Stomach smooth muscle (tissue), 2 donors: Measurements from ENCODE around the gene MAP1LC3A.

Experiments used
- H3K27ac ChIP-seq: one replicate; pipeline ENCODE4 v1.7.0; 2013; ENCODE audit warnings: mild to moderate bottlenecking, low read length, inconsistent platforms
- H3K27me3 ChIP-seq, 2 donors: one replicate each; pipeline ENCODE4 v1.7.0; 2013; ENCODE audit warnings: low read length in 2 of 2; ENCODE audit not compliant: insufficient read depth in 2 of 2, control insufficient read depth in 1 of 2
- H3K36me3 ChIP-seq, 2 donors: one replicate each; pipeline ENCODE4 v1.7.0; 2013; ENCODE audit warnings: low read length in 2 of 2; ENCODE audit not compliant: control insufficient read depth in 2 of 2, insufficient read depth in 2 of 2
- H3K4me1 ChIP-seq: one replicate; pipeline ENCODE4 v1.7.0; 2013; ENCODE audit warnings: low read length; ENCODE audit not compliant: control insufficient read depth, insufficient read depth
- H3K4me3 ChIP-seq, 2 donors: one replicate each; pipeline ENCODE4 v1.7.0; 2013; ENCODE audit warnings: low read length in 2 of 2
- H3K9ac ChIP-seq, 2 donors: one replicate each; pipeline ENCODE4 v1.7.0; 2013; ENCODE audit warnings: low read length in 2 of 2, mild to moderate bottlenecking in 1 of 2
- H3K9me3 ChIP-seq, 2 donors: one replicate each; pipeline ENCODE4 v1.7.0; 2013; ENCODE audit warnings: low read length in 2 of 2; ENCODE audit not compliant: control insufficient read depth in 2 of 2
- donor health status: healthy.
- donor health status: Pancreatic carcinoma.

The MAP1LC3A gene

DNA sequence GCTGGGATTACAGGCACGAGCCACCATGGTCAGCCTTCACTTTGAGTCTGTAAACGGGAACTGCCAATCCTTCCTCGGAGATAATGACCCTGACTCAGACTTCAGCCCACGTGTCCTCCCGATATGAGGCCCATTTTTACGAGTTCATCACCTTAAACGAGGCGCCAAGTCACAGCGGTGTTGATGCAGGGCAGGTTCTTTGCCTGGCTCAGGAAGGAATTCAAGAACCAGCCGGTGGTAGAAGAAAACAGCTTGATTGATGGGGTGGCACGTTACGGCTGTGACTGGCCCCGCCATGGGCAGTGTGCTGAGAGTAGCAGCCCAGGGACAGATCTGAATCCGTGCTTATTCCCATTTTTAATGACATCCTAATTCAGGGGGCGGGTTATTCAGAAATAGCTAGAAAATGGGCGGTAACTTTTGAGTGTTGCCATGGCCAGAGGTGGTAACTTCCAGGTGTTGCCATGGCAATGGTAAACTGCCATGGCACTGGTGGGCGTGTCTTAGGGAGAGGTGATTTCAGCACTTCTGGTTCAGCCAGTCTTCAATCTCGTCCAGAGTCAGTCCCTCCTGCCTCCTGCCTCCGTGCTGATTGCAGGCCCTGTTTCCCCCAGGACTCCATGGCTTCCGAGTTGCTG, 9.1 kb upstream of the MAP1LC3A start:
- no peaks in the 10 kb centered on the region for H3K9me3 ChIP-seq
- no peak overlapping the region for H3K27ac ChIP-seq
- peaks cover 8% of the 10 kb centered on the region for H3K4me1 ChIP-seq
- H3K4me3 ChIP-seq, result no peak overlapping the region
- H3K27me3 ChIP-seq, result no peaks in the 10 kb centered on the region
- no peak overlapping the region for H3K9ac ChIP-seq
- H3K36me3 ChIP-seq, result no peaks in the 10 kb centered on the region

DNA sequence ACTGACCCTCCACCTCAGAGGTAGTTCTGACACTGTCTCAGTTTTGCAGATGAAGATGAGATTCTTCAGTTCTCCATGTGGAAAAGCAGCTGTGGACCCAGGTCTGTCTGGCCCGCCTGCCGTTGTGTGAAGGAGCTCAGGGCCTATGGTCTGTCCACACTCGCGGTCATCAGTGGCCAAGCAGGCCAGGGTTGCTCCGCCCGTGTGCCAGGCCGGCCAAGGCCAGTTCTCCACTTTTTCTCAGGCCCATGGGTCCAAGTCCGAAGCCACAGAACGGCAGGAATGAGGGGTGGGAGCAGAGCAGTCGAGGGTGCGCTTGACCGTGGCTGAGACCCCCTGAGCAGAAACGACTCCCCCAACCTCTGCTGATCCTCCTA, 8.6 kb upstream of the MAP1LC3A start:
- no peaks in the 10 kb centered on the region for H3K27me3 ChIP-seq
- no peak overlapping the region for H3K4me3 ChIP-seq
- no peak overlapping the region for H3K9ac ChIP-seq
- no peak overlapping the region for H3K27ac ChIP-seq
- H3K36me3 ChIP-seq, result no peaks in the 10 kb centered on the region
- peaks cover 6% of the 10 kb centered on the region for H3K4me1 ChIP-seq
- no peaks in the 10 kb centered on the region for H3K9me3 ChIP-seq

DNA sequence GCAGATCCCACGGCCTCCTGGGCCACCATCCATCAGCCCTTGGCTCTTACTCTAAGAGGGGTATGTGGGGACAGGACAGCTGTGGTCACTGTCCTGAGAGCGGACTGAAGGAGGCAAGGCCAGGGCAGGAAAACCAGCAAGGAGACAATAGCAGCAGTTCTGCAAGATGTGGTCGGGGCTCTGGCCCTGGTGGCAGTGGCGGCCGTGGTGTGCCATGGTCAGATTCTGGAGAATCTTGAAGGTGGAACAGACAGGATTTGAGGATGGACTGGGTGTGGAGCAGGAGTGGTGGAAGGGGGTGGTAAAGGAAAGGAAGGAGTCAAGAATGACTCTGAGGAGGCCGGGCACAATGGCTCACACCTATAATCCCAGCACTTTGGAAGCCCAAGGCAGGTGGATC, 5.9 kb upstream of the MAP1LC3A start:
- no peak overlapping the region for H3K27ac ChIP-seq
- H3K36me3 ChIP-seq, result no peaks in the 10 kb centered on the region
- H3K9ac ChIP-seq, result no peak overlapping the region
- no peak overlapping the region for H3K4me3 ChIP-seq
- no peaks in the 10 kb centered on the region for H3K27me3 ChIP-seq
- peaks cover 6% of the 10 kb centered on the region for H3K4me1 ChIP-seq
- H3K9me3 ChIP-seq, result no peaks in the 10 kb centered on the region

DNA sequence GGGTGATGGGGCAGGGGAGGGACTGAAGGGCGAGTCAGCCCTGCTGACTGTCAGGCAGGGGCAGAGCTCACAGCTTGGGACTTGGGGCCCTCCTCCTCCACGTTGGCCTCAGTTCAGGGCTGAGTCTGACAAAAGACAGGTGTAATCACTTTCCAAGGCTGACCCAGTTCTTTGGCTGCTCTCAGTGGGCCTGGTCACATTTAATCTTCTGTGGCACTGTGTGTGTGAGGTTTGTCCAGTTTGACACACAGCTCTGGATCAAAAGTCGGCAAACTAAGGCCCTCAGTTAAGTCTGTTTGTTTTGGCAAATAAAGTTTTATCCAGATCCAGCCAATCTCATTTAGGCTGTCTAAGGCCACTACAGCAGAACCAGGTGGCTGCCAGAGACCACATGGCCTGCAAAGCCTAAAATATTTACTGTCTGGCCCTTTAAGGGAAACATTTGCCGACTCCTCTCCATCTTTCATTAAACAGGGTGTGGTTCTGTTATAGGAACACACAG, 5.1 kb upstream of the MAP1LC3A start:
- Histone ChIP-seq H3K27me3 (no peaks in the 10 kb centered on the region), H3K9me3 (no peaks in the 10 kb centered on the region), H3K4me3 (no peak overlapping the region), H3K9ac (no peak overlapping the region), H3K36me3 (no peaks in the 10 kb centered on the region), H3K4me1 (peaks cover 12% of the 10 kb centered on the region), H3K27ac (peak overlapping the region; percentile 41)

DNA sequence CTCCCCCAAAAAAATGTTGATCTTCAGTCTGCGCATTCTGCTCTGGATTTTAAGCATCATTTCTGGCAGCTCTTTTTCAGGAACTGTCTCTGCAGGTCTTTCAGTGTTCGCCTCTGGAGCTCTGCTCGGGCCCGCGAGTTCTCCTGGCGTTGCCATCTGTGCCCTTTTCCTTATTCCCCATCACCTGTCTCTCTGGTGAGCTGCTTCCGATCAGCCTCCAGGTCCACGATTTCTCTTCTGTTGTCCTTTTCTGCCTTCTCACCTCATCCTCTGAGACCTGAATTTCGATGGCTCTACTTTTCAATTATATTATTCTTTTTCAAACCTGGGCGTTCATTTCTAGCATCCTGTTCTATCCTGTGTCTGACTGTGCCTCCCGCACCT, 590 bp upstream of the MAP1LC3A start:
- H3K9ac ChIP-seq, result peak overlapping the region; percentile 96
- H3K4me3 ChIP-seq, result peak overlapping the region; percentile 88 to 89
- H3K27me3 ChIP-seq, result no peaks in the 10 kb centered on the region
- H3K27ac ChIP-seq, result peak overlapping the region; percentile 94
- H3K9me3 ChIP-seq, result no peaks in the 10 kb centered on the region
- no peaks in the 10 kb centered on the region for H3K36me3 ChIP-seq
- H3K4me1 ChIP-seq, result peaks cover 19% of the 10 kb centered on the region

DNA sequence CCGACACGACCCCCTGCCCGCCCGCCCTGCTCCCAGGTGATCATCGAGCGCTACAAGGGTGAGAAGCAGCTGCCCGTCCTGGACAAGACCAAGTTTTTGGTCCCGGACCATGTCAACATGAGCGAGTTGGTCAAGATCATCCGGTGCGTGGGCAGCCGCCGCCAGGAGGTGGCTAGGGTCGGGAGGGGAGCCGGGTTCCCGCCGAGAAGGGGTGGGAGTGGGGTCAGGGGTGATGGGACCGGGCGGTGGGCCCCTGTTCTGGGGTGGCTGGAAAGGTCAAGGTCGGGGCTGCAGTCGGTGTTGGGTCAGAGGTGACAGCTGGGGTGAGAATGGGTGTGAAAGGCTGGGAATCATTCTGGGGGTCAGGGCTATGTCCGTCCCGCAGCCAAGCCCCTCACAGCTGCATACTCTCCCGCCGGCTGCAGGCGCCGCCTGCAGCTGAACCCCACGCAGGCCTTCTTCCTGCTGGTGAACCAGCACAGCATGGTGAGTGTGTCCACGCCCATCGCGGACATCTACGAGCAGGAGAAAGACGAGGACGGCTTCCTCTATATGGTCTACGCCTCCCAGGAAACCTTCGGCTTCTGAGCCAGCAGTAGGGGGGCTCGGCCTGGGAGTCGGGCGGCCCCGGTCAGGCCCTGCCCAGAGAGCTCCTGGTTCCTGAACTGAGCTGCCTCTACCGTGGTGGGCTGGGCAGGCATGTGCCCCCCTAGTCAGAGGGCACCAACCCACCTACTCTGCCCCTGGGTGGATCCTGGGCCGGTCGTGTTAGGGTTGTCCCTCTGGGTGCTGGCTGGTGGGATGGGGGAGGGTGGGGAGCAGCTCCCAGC, 1.0 kb downstream of the MAP1LC3A start:
- no peaks in the 10 kb centered on the region for H3K27me3 ChIP-seq
- peak overlapping the region in 1 of 2 donors; percentile 28 for H3K9ac ChIP-seq
- H3K4me1 ChIP-seq, result peaks cover 13% of the 10 kb centered on the region
- no peaks in the 10 kb centered on the region for H3K36me3 ChIP-seq
- H3K27ac ChIP-seq, result peak overlapping the region; percentile 94
- peak overlapping the region; percentile 36 to 89 for H3K4me3 ChIP-seq
- no peaks in the 10 kb centered on the region for H3K9me3 ChIP-seq

DNA sequence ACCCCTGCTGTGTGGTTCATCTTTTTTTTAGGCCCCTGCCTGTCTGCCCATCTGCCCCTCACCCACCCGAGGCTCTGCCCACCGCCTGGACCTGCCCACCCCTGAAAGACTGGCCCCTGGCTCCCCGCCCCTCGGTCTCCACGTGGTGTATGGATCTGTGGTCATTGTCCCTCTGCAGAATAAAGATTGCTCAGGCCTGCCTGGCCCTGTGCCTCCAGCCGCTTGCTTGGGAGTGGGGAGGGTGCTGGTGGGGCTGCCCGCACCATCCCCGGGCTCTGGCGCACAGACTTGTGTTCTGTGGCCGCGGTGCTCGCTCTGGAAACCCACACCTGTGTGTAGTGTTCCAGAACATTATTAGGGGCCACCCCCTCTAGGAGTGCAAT, 1.6 kb downstream of the MAP1LC3A start:
- H3K9ac ChIP-seq, result no peak overlapping the region

DNA sequence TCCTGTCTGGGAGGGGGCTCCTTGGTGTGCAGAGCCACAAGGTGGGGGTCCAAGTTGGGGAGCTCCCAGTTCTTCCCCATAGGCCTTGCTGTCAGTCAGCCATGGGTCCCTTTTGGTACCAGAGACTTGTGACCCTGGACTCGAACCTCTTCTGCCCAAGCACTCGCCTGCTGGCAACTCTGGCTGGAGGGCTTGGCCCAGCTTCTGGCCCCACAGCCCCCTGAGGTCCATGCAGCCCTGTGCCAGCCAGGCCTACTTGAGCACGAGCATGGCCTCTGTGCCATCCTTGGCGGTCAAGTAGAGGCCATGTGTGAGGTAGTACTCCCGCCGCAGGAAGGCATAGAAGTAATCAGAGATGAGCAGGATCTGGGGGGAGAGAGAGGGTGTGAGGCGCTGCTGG, 2.1 kb downstream of the MAP1LC3A start:
- Histone ChIP-seq H3K27ac (no peak overlapping the region), H3K4me3 (no peak overlapping the region)

More for the DNA sequence above, 1.6 kb downstream of the MAP1LC3A start:
- Histone ChIP-seq H3K9me3 (no peaks in the 10 kb centered on the region), H3K4me1 (peaks cover 13% of the 10 kb centered on the region), H3K27ac (peak overlapping the region; percentile 94), H3K27me3 (no peaks in the 10 kb centered on the region), H3K36me3 (no peaks in the 10 kb centered on the region), H3K4me3 (no peak overlapping the region)

GRCh38 chr20:34561661-34562060, 3.1 kb downstream of the MAP1LC3A start:
- no peak overlapping the region for H3K4me3 ChIP-seq
- no peaks in the 10 kb centered on the region for H3K9me3 ChIP-seq
- peaks cover 0 to 2% of the 10 kb centered on the region in 2 donors for H3K36me3 ChIP-seq
- H3K4me1 ChIP-seq, result peaks cover 13% of the 10 kb centered on the region
- no peaks in the 10 kb centered on the region for H3K27me3 ChIP-seq
- no peak overlapping the region for H3K9ac ChIP-seq
- no peak overlapping the region for H3K27ac ChIP-seq

More for the DNA sequence above, 2.1 kb downstream of the MAP1LC3A start:
- Histone ChIP-seq H3K27me3 (no peaks in the 10 kb centered on the region), H3K9ac (no peak overlapping the region), H3K36me3 (no peaks in the 10 kb centered on the region), H3K4me1 (peaks cover 13% of the 10 kb centered on the region), H3K9me3 (no peaks in the 10 kb centered on the region)

DNA sequence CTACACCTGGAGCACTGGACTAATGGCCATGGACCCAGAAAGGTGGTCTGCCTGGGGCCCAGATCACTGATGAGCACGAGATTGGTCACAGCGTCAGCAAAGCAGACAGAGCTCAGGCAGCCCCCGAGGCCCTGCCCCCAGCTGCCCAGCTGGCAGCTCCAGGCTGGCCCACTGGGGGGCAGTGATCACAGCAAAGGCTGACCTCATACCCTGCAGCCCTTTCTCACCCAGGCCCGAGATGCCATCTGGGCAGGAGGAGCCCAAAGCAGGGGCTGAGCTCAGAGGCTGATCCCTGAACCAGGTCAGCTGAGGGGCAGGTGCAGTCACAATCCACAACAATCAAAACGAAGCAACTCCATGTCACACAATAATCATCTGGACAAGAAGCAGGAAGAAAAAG, 4.1 kb downstream of the MAP1LC3A start:
- H3K9ac ChIP-seq, result no peak overlapping the region
- H3K36me3 ChIP-seq, result peaks cover 0 to 3% of the 10 kb centered on the region in 2 donors
- H3K27me3 ChIP-seq, result no peaks in the 10 kb centered on the region
- no peak overlapping the region for H3K27ac ChIP-seq
- no peak overlapping the region for H3K4me3 ChIP-seq
- H3K4me1 ChIP-seq, result peaks cover 12% of the 10 kb centered on the region
- no peaks in the 10 kb centered on the region for H3K9me3 ChIP-seq

DNA sequence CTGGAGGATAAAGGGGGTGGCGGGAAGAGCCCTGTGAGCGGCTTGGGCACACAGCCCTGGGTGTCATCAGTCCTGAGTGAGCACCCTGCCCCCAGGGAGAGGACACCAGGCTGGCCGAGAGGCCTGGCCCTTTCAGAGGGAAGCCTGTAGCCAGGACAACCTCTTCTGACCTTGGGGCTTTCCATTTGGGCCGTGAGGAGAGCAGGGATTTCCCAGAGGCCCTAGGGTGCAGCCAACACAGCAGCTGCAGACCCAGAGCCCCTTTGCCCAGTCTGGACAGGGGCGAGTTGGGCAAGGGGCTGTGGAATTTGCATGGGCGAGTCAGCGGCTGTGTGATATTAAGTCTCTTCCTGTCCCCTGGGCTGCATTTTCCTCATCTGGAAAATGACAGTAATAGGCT, 6.3 kb downstream of the MAP1LC3A start:
- Histone ChIP-seq H3K27me3 (no peaks in the 10 kb centered on the region), H3K4me1 (peaks cover under 1% of the 10 kb centered on the region), H3K36me3 (peaks cover 0 to 9% of the 10 kb centered on the region in 2 donors), H3K4me3 (no peak overlapping the region), H3K9ac (no peak overlapping the region), H3K9me3 (no peaks in the 10 kb centered on the region), H3K27ac (no peak overlapping the region)
